SH-SY5Y (cell line): ENCODE results near the gene LAPTM4A.
A peak's percentile ranks its signal among the peaks of the same experiment; 100 is the strongest.

Experiments
- GATA2 ChIP-seq: IDR thresholded peaks from 2 replicates; pipeline ENCODE4 v1.6.1; 2011; ENCODE audit warnings: mild to moderate bottlenecking, low read depth, low read length
- GATA3 ChIP-seq: IDR thresholded peaks from 2 replicates; pipeline ENCODE4 v1.6.1; 2011; ENCODE audit warnings: low read depth, mild to moderate bottlenecking, low read length, moderate library complexity

LAPTM4A gene

DNA sequence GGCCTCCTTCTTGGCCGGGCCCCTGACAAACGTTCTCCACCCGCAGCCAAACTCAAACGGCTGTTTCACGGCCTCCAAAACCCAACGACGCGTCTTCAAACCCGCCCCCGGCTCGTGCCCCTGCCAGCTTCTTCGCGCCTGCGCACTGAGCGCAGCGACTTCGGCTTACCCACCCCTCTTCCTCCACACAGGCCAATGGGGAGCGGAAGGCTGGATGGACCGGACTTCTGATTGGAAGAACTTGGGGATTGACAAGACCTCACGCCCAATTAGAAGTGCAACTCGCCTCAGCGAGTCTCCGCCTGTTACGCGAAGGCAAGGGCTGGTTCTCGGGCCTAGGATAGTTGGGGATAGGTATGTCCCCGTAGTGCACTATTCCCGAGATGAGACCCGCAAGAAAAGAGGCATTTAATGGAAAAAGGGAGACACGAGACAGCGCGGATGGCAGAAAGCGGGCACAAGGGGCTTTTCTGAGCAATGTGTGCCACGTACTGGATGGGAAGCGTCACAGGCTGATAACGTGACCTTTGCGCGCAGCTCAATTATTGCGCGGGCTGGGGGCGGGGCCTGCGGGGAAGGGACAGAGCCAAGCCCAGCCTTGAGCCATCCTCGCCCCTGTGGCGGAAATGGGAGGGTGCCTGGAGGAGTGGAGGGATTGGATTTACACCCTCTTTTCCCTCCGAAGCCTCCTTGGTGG is at the start of gene LAPTM4A:
Gene LAPTM4A (minus strand): TSS at position 97 of the 697 bp plus-strand sequence. CDS start 108 bp downstream, outside the sequence.
- TF ChIP-seq GATA2 (0 out of 2 replicates have a peak, but pooled peaks have one; percentile 22), GATA3 (no peak)

DNA sequence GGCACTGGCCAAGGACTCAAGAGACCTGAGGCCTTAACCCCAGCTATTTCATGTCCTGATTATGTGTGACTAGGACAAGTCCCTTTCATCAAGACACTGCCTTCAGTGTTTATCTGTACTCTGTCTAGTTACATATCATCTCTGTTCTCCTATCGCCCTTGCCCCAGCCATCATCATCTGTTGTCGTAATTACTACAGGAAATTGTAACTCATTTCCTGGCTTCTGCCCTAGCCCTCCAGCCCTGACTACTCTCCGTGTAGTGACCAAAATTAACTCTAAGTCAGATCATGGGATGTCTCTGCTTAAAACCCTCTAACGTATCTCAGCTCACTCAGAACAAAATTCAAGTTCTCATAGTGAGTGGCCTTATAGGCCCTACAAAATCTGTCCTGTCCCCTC is 49.3 kb upstream of the LAPTM4A start:
- no peak for TF ChIP-seq GATA3

DNA sequence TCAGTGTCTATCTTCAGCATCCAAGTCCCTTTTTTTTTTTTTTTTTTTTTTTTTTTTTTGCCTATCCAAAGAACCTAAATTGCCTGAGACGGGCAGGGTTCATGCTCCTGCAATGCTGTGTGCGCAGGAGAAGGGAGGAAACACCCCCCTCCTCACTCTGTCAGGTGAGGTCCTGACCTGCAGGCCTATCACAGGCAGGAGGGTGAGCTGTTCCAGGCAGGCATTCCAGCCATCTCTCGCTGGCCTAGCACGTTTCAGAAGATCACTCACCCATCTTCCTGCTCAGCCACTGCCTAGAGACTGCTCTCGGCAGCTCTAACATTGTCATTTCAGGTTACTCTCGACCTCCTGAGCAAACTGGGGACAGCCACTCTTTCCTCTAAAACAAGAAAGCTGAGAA is 48.4 kb upstream of the LAPTM4A start:
- TF ChIP-seq GATA2 (no peak), GATA3 (no peak)

DNA sequence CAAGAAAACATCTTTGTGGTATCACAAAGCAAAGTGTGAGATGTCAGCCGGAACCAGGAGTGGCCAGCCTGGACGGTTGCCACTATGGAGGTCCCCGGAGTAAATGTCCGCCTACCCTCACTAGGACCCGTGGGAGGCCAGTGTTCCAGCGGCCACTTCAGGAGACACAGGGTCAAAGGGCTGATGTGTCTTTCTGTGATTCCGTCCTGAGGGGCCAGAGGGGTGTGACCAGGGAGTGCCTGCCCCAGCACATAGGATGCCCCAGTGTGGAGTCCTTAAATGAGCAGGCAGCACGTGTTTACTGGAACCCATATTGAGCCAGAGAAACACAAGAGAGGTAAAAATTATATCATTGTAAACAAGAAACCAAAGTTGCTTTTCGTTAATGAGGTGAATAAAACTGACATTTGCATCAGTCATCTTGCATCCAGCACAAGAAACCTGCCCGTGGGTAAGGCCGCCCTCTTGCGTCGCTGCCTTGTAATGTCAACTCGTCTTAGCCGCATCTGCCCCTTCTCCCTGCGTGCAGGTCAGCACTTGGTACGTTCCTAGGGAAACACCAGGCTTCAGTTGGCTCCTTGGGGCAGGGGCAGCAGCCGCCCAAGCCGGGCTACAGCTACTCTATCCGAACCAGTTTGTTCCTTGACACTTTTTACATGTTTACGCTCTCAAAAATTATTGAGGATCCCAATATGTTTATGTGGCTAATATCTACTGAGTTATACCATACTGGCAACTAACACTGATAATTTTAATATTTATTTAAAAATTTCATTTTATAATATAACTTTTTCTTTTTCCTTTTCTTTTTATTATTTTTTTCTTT is 46.7 kb upstream of the LAPTM4A start:
- TF ChIP-seq GATA2 = no peak
- no peak for TF ChIP-seq GATA3

DNA sequence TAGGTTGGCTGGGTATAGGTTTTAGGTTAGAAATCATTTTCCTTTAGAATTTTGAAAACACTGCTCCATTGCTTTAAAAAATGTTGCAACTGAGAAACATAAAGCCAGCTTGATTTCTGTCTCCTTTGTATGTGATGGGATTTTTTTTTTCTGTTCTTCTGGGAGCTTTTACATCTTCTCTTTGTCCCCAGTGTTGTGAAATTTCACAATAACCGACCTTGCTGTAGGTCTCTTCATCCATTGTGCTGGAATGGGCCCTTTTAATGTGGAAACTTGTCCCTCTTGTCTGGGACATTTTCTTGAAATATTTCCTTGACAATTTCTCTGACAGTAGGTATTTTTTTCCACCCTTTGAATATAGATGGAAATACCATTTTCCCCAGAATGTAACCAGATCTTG is 44.0 kb upstream of the LAPTM4A start:
- TF ChIP-seq GATA3 (no peak), GATA2 (no peak)

DNA sequence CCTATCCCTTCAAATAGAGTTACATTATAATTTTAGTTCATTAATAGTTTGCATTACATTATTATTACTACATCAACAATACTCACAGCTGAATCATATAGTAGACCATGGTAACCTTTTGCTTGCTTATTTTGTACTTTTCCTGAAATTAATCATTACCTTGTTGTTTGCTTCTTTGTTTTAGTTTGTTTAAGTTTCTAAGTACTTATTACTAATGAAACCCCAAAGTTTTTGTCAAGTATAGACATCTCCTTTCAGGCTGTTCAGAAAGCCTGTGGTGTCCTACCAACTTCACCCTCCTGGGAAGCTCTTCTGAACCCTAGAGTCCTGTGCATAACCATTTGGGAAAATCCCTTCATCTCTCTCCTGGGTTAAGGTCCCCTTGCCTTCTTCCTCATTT is 43.5 kb upstream of the LAPTM4A start:
- no peak for TF ChIP-seq GATA2
- TF ChIP-seq GATA3 = no peak

DNA sequence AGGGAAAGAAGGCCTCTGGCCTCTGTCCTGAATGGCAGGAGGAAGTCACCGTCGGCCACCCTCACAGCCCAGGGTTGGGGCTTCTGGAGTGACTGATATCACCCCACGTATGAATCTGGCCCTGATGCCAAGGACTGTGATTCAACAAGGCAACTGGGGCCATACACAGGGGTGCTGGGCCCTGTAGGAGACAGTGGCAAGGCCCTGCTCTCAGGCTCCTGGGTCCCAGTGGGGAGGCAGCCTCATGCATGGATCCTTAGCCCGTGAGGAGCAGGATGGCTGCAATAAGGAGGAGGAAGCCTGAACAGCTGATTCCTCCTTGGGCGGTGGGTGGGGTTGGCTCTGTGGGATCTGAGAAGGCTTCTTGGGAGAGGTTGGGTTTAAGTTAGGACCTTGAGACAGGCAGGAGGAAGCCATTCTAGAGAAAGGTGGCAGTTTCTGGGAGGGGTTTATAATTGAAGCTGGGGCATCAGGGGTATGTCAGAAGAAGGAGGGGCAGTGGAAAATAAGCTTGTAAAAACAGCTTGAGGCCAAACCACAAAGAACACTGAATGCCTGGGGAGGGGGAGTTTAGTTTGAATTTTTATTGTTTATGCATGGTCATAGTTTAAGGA is 42.8 kb upstream of the LAPTM4A start:
- no peak for TF ChIP-seq GATA3
- no peak for TF ChIP-seq GATA2

DNA sequence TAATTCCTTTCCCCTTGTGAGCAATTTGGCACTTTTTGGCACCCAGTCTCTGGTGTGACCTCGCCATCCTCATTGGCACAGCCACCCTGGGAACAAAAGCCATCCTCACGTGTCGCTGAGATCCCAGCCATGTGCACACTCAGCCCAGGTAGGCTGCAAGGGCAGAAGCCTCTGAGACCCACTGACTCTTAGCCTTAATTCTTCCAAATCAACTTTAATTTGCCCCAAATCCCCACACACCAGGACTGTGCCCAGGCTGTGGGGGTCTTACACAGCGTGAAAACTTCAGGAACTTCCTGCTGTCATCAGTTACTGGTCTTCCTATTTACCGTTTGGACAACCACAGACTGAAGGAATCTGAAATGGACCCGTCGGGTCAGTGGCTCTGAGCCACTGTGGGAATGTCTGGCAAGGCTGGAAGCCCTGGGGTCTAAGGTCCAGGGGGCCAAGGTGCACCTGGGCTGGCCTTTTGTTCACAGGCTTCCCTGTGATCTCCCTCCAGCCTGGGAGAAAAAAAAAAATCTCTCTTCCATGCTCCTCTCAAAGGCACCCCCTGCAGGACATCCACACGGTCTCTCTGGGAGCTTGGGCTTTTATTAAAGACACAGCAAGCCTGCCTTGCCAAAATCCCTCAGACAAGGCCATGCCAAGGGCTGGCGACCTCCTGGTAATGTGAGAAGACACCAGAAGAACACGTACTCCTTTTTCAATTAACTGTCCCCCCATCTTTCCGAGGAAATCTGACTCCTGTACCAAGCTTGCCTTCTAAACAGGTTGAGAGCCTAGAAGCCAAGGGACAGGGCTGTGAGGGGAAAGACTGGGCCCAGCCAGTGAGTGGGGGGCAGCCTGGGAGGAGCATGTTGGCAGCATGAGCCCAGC is 42.1 kb upstream of the LAPTM4A start:
- TF ChIP-seq GATA2 (no peak), GATA3 (no peak)

DNA sequence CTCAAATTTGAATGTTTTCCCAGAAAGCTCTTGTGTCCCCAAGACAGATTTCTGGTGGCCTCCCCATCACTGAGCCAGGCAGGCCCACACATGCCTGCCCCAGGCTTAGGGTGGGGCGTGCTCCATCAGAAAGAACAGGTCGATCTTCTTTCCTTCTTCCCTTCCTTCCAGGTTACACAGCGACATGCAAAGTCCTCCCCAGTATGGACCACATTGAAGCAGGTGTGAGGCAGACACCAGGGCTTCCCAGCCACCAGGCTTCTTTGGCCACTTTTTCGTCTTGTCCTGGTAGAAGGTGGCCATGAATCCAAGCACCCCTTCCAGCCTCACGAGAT is 41.4 kb upstream of the LAPTM4A start:
- TF ChIP-seq GATA2 = no peak
- TF ChIP-seq GATA3 = no peak

DNA sequence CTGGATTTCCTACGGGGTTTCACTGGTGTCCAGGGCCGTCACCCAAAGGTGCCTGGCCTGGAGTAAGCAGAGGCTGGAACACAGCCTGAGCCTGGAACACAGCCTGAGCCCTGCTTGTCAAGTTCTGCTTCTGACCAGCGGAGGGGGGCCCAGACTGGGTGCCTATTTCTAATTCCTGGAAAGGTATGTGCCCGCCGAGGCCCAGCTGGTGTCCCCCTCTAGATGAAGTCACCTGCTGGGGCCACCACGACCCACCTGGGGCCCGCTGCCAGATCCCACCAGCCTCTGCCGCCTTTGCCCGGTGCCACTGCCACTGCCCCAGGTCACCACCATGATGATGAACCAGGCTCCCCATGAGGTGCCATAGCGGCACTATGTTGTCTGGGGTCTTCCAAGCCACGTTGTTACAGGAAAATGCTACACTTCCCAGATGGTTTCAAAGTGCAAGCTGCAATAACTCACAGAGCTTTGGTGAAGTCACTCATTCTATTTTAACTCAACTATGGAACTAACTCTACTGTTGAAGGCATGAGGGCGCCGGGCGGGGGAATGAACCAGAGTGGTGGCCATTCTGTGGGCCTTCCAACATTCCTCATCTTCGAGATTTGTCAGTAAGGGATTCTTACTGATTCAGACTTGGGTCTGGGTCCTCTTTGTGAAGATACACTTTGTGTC is 40.9 kb upstream of the LAPTM4A start:
- TF ChIP-seq GATA3 (no peak), GATA2 (no peak)

DNA sequence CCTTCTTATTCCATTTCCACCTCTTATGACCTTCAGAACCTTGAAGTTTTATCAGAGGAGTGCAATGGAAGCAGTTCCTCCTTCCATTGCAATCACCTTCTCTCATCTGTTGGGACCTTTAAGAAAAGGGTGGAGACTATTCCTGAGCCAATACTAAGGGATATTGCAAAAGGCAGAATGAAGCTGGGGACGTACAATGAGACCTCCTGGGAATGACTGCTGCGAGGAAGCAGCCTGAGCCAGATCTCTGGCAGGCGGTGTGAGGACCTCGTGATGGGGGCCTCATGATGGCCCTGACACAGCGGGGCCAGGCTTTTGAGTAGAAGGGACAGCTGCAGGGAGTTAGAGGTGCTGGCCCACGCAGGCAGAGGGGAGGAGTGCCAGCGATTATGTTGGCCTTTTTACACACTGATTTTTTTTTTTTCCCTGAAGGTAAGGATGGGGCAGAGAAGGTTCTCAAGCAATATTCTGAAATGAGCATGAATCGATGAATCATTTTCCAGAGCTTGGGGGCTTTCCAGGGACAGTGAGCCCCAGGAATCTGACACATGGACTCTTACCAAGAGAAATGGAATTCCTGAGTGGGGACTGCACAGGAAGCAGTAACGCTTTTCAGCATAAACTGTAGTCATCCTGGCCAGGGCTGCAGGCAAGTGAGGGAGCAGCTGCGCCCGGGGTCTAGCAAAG is 40.0 kb upstream of the LAPTM4A start:
- TF ChIP-seq GATA3 (no peak), GATA2 (no peak)

DNA sequence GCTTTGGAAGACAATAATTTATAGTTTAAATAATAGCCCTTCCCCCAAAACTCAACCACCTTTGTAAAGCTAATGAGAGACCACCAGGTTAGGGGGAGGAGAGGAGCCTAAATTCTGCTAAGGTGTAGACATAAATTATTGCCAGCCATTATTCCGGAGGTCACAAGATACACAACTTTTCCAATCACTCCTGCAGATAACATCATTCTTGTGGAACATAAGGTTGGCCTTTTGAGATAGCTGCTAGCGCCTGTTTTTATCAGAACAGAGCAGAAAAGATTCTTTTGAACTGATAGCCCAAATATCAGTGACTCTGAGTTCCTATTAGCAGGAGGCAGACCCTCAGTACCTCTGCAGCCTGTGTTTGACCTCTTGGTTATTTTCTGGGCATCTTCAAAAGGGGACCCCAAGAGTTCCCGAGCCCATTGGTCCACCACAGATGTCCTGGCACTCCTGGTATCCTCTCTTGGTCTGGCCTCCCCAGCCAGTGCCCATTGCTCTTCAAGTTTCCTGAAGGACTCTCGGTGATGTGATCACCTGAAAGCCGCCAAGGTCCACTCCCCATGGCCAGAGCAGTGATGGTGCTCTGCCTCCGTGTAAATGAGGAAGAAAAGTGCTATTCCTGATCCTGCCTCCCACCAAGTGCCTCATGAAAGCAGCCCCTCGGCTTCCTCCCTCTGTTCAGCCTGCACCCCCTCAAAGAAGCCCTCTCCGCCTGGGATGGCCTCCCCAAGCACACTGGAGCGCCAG is 38.5 kb upstream of the LAPTM4A start:
- TF ChIP-seq GATA3 (no peak), GATA2 (no peak)
